Stimulated activated CD8-positive, alpha-beta memory T cell treated with anti-CD3 and anti-CD28 coated beads, Interleukin-2, amount 100 ng/mL, for 48 hours (primary cell): ENCODE data around the gene PDCD6IP.
"Not testable (repeated sequence)": the region's sequence is repeated elsewhere in the genome, so short reads cannot be mapped to it uniquely, and the experiment has no call there.

Source experiments
- DNase-seq, 2 donors: peaks; one replicate each; pipeline ENCODE4 v3.0.0-alpha.2; 2020; ENCODE audit warnings: low read depth in 2 of 2

PDCD6IP gene

DNA sequence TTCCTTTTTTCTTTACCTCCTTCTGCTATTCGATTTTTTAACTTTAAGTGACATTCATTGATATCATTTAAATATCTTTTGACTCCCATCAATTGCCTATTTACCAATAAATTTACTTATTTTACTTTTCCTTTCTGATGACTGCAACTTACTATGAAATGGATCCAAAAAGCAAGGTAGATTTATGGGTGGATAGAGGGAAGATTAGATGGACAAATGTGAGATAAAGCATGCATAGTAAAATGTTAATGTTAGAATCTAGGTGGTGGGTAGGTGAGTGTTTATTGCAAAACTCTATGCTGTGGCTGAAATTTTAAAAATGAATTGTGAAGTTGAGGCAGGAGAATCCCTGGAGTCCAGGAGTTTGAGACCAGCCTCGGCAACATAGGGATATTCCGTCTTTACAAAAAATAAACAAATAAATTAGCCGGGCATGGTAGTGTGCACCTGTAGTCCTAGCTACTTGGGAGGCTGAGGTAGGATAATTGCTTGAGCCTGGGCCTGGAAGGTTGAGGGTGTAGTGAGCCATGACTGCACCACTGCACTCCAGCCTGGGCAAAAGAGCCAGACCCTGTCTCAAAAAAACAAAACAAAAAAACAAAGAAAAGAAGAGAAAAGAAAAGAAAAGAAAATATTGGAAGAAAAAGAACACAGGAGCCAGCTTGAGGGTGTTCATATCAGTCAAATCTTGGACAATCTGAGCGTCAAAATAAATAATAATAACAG lies 6.1 kb upstream of the PDCD6IP start:
- no peak for DNase-seq

GRCh38 chr3:33795131-33795530 lies 3.3 kb upstream of the PDCD6IP start:
- DNase-seq: no peak

DNA sequence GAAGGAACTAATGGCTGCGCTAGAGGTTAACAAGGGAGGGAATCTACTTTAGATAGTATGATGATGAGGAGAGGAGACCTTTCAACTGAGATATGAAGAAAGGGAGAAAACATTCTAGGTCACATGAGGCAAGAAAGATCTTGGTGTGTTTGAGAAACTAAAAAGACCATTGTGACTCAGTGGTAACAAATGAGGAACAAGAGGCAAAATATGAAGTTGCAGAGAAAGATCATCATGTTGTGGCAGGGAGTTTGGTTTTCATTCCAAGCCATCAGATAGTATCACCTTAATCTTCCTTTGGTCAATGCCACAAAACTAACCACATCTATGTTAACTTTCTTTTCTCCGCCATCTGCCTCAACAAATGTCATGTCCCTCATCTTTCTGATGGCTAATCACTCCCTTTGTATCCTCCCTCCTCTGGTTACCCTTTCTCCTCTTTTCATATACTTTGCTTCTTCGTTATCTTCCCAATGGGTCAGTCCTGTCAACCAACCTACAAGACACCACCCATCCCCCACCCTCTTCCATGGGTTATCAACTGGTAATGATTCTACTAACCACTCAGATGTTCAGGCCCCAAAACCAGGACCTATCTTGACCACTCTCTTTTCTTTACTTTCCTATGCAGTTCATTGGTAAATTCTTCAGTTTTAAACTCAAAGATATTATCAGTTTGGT lies 2.4 kb upstream of the PDCD6IP start:
- no peak for DNase-seq

DNA sequence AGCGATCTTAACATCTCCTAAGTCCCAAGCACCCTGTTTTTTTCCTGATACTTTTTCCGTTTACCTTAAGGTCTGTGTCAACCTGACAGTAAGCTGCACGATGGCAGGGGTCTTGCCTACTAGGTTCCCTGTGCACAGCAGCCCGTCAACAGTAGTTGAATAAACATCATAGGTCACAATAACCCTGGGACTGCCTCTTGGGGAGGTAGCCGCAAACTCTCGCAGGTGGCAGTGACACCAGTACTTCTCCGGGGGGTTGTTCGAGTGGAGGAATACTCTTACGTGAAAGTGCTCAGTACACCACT lies 365 bp upstream of the PDCD6IP start:
- DNase-seq: no peak

GRCh38 chr3:33799202-33799551 lies 747 bp downstream of the PDCD6IP start:
- DNase-seq: no peak

DNA sequence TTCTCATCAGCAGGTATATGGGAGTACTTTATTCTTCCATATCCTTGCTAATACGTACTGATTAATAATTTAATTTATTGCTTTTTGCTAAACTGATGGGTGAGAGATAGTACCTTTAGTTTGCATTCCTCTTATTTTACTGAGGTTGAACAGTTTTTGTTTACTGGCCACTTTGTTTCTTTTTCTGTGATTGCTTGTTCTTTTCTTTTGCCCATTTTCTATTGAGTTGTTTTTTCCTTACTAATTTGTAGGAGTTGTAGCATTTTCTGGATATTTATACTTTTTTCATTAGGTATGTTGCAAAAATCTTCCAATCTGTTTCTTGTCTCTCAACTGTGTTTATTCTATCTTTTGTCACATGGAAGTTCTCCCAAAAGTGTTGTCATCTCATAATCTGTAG lies 4.8 kb downstream of the PDCD6IP start:
- no peak for DNase-seq

GRCh38 chr3:33803894-33804526 lies 5.6 kb downstream of the PDCD6IP start:
- DNase-seq: no peak

GRCh38 chr3:33807191-33807590 lies 8.8 kb downstream of the PDCD6IP start:
- DNase-seq: no peak

DNA sequence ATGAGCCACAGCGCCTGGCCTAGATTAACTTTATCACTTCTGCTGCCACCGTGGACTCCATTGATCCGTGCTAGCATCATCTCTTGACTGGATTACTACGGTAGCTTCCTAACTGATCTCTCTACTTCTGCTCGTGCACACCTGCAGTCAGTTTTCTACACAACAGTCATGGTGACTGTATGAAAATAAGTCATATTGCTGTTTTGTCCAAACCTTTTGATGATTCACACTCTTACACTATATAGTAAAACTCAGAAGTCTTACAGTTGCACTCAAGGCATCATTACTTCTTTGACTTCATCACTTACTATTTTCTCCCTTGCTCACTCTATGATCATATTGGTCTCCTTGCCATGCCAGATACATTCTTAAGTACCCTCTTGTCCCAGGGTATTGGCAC lies 10.1 kb downstream of the PDCD6IP start:
- no peak for DNase-seq

- no peak for DNase-seq
Observed at GRCh38 chr3:33810545-33810944, 12.1 kb downstream of the PDCD6IP start.

- no peak for DNase-seq
Observed at GRCh38 chr3:33821989-33822388, 23.6 kb downstream of the PDCD6IP start.

DNA sequence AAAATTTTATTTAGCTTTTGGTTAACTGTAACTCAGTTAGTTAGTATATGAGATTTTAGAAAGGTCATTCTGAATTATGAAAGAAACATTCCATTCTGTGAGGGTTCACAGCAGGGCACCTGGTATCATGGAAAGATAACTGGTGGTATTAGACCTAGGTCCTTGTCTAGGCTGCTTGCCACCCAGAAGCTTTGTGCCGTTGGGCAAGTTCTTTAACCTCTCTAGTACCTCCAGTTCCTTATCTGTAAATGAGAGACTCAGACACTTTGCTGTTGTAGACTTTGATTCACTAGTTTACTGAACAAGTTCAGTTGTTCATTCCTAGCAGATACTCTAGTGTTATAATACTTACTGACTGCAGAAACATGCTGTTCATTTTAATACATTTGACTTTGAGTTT lies 25.4 kb downstream of the PDCD6IP start:
- DNase-seq: no peak

DNA sequence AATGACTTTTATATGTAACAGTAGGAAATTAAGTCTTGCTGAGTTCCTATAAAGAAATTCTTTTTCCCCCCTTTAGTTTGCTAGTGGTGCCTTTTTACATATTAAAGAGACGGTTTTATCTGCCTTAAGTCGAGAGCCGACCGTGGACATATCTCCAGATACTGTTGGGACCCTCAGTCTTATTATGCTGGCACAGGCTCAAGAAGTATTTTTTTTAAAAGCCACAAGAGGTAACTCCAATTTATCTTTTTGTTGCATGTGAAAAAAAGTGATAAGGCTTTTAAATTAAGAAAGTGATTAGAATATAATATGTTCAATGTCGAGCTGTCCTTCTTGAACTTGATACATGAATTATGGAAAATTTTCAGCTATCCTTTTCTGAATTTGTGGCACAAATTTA lies 26.7 kb downstream of the PDCD6IP start:
- DNase-seq: no peak

- DNase-seq: no peak
Observed at GRCh38 chr3:33826206-33826605, 27.8 kb downstream of the PDCD6IP start.

GRCh38 chr3:33826688-33827087 lies 28.3 kb downstream of the PDCD6IP start:
- no peak for DNase-seq

- DNase-seq: no peak
Observed at GRCh38 chr3:33829720-33830119, 31.3 kb downstream of the PDCD6IP start.

DNA sequence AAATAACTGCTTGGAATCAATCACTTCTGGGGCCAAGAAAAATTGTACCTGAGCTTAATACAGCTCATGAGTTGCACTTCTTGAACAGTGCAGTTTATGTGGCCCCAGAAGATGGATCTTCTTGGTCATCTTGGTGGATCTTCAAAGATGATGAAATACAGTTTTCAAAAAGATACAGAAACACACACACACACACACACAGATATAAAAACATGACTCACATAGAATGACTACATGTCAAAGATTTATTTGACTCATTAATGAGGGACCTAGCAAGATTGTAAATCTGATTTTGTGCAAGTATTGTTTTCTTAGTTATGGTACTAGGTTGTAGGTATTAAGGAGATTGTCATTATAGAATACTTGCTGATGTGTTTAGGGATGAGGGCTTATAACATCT lies 32.6 kb downstream of the PDCD6IP start:
- DNase-seq: no peak

GRCh38 chr3:33833408-33834095 lies 35.1 kb downstream of the PDCD6IP start:
- no peak for DNase-seq

DNA sequence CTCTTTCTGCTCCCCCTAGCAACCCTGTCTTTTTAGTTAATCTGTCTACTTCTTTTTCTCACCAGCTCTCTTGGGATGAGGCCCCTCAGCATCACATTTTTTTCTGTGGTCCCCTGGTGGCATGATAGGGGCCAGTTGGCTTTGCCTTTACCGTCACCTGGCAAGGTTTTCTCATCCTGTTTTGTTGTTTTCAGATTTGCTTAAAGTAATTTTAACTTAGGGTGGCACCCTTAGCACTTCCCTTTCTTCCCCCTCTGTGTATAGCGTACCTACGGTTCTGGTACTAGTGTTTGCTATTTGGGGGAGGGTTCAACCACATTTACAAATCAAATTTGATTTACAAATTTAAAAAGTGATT lies 35.6 kb downstream of the PDCD6IP start:
- DNase-seq: no peak

DNA sequence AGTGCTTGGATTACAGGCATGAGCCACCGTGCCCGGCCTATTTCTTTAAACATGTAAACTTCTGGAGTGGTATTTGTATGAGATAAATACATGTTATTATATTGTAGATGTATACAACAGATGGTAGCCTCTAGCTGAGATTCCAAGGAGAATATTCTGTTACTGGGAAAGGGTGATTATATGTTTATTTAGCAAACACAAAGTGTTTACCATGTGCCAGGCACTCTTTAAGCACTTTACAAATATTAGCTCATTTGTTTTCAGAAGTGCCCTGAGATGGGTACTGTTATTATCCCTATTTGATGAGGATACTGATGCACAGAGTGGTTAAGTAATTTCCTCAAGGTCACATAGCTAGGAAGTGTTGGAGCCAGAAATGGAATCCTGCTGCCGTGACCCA lies 38.8 kb downstream of the PDCD6IP start:
- not testable (repeated sequence) for DNase-seq

DNA sequence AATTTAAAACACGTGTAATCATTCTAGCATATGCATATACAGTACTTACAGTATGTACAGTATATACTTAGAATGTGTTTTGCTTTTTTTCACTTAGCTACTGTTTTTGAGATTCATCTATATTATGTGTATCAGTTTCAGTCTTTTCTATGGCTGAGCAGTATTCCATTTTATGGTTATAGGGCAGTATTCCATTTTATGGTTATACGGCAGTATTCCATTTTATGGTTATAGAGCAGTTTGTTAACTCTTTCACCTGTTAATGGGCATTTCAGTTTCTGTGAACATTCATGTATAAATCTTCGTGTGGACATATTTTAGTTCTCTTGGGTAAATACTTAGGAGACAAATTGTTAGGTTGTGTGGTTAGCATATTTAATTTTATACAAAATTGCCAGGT lies 40.9 kb downstream of the PDCD6IP start:
- no peak for DNase-seq

DNA sequence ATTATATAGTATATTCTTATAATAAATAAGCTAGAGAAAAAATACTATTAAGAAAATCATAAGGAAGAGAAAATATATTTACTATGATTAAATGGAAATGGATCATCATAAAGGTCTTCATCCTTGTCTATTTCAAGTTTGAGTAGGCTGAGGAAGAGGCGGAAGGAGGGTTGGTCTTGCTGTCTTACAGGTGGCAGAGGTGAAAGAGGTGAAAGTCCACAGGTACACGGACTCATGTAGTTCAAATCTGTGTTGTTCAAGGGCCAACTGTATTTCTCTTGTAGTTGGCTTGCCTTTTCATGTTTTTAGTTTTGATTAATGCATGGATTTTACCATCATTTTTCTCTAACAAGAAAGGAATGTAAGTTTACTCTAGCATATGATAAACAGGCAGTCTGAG lies 41.7 kb downstream of the PDCD6IP start:
- no peak for DNase-seq
